ENCODE measurements around the gene PMM2.

The PMM2 gene

DNA sequence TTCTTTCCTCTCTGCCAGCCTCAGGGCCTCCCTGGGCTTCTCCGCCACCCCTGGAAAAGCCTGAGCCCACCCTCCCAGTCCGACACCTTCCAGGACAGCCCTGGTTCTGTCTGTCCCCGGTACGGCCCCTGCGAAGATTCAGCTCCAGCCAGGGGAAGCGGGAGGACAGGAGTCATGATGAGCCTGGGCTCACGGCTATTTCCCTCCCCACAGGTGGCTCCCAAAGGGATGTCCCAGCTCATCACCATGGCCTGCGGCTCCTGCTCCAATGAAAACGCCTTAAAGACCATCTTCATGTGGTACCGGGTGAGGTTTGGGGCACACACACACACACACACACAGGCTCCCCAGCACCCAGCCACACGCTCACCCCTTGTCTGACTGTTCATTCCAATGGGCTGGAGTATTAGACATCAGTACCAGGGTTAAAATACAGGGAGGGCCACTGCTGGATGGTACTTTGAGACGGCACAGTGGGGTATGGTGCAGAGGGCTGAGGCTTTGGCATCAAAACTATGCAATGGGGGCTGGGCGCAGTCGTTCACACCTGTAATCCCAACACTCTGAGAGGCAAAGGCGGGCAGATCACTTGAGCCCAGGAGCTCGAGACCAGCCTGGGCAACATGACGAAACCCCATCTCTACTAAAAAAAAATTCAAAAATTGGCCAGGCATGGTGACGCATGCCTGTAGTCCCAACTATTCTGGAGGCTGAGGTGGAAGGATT is 33.0 kb upstream of the PMM2 start:
- no peak overlapping the region for H2AFZ ChIP-seq (ENCODE audit: insufficient read depth, low read length, poor library complexity)
- no peak overlapping the region for H2BK120ac ChIP-seq (ENCODE audit: insufficient read depth, low read length, poor library complexity)
- H3K14ac ChIP-seq (ENCODE audit: low read length) = no peak overlapping the region
- H3K4me2 ChIP-seq (ENCODE audit: low read length) = no peak overlapping the region
- no peak overlapping the region for H2AK5ac ChIP-seq (ENCODE audit: low read length)
- no peaks in the 10 kb centered on the region for H3K79me1 ChIP-seq (ENCODE audit: low read length)
- no peak overlapping the region for H2BK12ac ChIP-seq (ENCODE audit: low read length)
- no peak overlapping the region for H4K12ac ChIP-seq (ENCODE audit: low read depth, low read length)
- no peaks in the 10 kb centered on the region for H3K4me1 ChIP-seq (ENCODE audit: control insufficient read depth in 1 of 2, insufficient read depth in 2 of 2, low read length in 2 of 2)
- no peak overlapping the region for H3K18ac ChIP-seq (ENCODE audit: low read length)
- H3K4me3 ChIP-seq (ENCODE audit: low read depth, low read length) = no peak overlapping the region
- no CpG with 5 or more reads among the region's 18 CpGs for WGBS (ENCODE audit: extremely low coverage, insufficient coverage, insufficient read length)
- H3K27ac ChIP-seq (ENCODE audit: low read depth, low read length) = no peak overlapping the region
- no peak for DNase-seq
- H3K36me3 ChIP-seq (ENCODE audit: control insufficient read depth in 1 of 2, insufficient read depth in 2 of 2, low read length in 2 of 2) = no peaks in the 10 kb centered on the region
- no peaks in the 10 kb centered on the region for H3K27me3 ChIP-seq (ENCODE audit: insufficient read depth, low read length)
- H3K4ac ChIP-seq (ENCODE audit: low read depth, low read length) = no peak overlapping the region
- H3K9ac ChIP-seq (ENCODE audit: low read length) = no peak overlapping the region
- no peak overlapping the region for H3K23ac ChIP-seq (ENCODE audit: low read length)
- no peak overlapping the region for H4K91ac ChIP-seq (ENCODE audit: low read depth, low read length)
- no peaks in the 10 kb centered on the region for H3K79me2 ChIP-seq (ENCODE audit: control insufficient read depth, insufficient read depth, low read length, poor library complexity)
- H3K9me3 ChIP-seq (ENCODE audit: insufficient read depth, low read depth, low read length) = peaks cover 4% of the 10 kb centered on the region
- H2BK5ac ChIP-seq (ENCODE audit: low read depth, low read length, poor library complexity) = no peak overlapping the region
- H4K8ac ChIP-seq (ENCODE audit: low read depth, low read length) = no peak overlapping the region

DNA sequence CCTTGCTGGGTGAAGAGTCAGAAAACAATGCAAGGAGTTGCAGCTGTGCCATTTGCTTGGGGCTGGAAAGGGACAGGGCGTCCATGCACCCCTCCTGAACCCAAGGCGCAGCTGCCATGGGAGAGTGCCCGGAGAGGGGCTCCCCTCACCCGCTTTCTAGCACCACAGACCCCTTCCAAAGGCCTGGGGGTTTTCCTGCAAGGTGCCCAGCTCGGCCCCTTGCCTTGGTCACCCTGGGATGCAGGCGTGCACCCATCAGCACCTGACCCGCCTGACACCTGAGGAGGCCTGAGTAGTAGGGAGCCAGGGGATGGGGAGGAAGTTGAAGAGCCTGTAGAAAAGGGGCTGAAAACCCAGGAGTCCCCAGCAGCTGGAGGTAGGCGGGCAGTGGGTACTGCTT is 30.5 kb upstream of the PMM2 start:
- no peaks in the 10 kb centered on the region for H3K36me3 ChIP-seq (ENCODE audit: control insufficient read depth in 1 of 2, insufficient read depth in 2 of 2, low read length in 2 of 2)
- no peak overlapping the region for H4K8ac ChIP-seq (ENCODE audit: low read depth, low read length)
- H3K14ac ChIP-seq (ENCODE audit: low read length) = no peak overlapping the region
- H3K23ac ChIP-seq (ENCODE audit: low read length) = no peak overlapping the region
- no peak overlapping the region for H3K9ac ChIP-seq (ENCODE audit: low read length)
- no peaks in the 10 kb centered on the region for H3K79me2 ChIP-seq (ENCODE audit: control insufficient read depth, insufficient read depth, low read length, poor library complexity)
- H3K18ac ChIP-seq (ENCODE audit: low read length) = no peak overlapping the region
- no peaks in the 10 kb centered on the region for H3K4me1 ChIP-seq (ENCODE audit: control insufficient read depth in 1 of 2, insufficient read depth in 2 of 2, low read length in 2 of 2)
- H2BK5ac ChIP-seq (ENCODE audit: low read depth, low read length, poor library complexity) = no peak overlapping the region
- WGBS (ENCODE audit: extremely low coverage, insufficient coverage, insufficient read length) = no CpG with 5 or more reads among the region's 8 CpGs
- no peak overlapping the region for H4K91ac ChIP-seq (ENCODE audit: low read depth, low read length)
- H3K79me1 ChIP-seq (ENCODE audit: low read length) = no peaks in the 10 kb centered on the region
- H2BK12ac ChIP-seq (ENCODE audit: low read length) = no peak overlapping the region
- H3K9me3 ChIP-seq (ENCODE audit: insufficient read depth, low read depth, low read length) = peaks cover 2% of the 10 kb centered on the region
- no peak overlapping the region for H2AFZ ChIP-seq (ENCODE audit: insufficient read depth, low read length, poor library complexity)
- no peak overlapping the region for H3K27ac ChIP-seq (ENCODE audit: low read depth, low read length)
- H3K27me3 ChIP-seq (ENCODE audit: insufficient read depth, low read length) = no peaks in the 10 kb centered on the region
- no peak overlapping the region for H2BK120ac ChIP-seq (ENCODE audit: insufficient read depth, low read length, poor library complexity)
- no peak for DNase-seq
- no peak overlapping the region for H3K4me2 ChIP-seq (ENCODE audit: low read length)
- H3K4ac ChIP-seq (ENCODE audit: low read depth, low read length) = no peak overlapping the region
- H2AK5ac ChIP-seq (ENCODE audit: low read length) = no peak overlapping the region
- no peak overlapping the region for H4K12ac ChIP-seq (ENCODE audit: low read depth, low read length)
- H3K4me3 ChIP-seq (ENCODE audit: low read depth, low read length) = no peak overlapping the region

- Histone ChIP-seq H2AK5ac (ENCODE audit: low read length) (no peak overlapping the region), H3K9me3 (ENCODE audit: insufficient read depth, low read depth, low read length) (peaks cover 1% of the 10 kb centered on the region), H4K12ac (ENCODE audit: low read depth, low read length) (no peak overlapping the region), H2AFZ (ENCODE audit: insufficient read depth, low read length, poor library complexity) (no peak overlapping the region), H4K91ac (ENCODE audit: low read depth, low read length) (no peak overlapping the region), H2BK12ac (ENCODE audit: low read length) (no peak overlapping the region), H3K36me3 (ENCODE audit: control insufficient read depth in 1 of 2, insufficient read depth in 2 of 2, low read length in 2 of 2) (no peaks in the 10 kb centered on the region), H3K4me2 (ENCODE audit: low read length) (no peak overlapping the region), H3K27ac (ENCODE audit: low read depth, low read length) (no peak overlapping the region), H3K9ac (ENCODE audit: low read length) (no peak overlapping the region), H3K4me1 (ENCODE audit: control insufficient read depth in 1 of 2, insufficient read depth in 2 of 2, low read length in 2 of 2) (no peaks in the 10 kb centered on the region), H3K4ac (ENCODE audit: low read depth, low read length) (no peak overlapping the region), H4K8ac (ENCODE audit: low read depth, low read length) (no peak overlapping the region), H2BK5ac (ENCODE audit: low read depth, low read length, poor library complexity) (no peak overlapping the region), H3K27me3 (ENCODE audit: insufficient read depth, low read length) (no peaks in the 10 kb centered on the region), H2BK120ac (ENCODE audit: insufficient read depth, low read length, poor library complexity) (no peak overlapping the region), H3K4me3 (ENCODE audit: low read depth, low read length) (no peak overlapping the region), H3K14ac (ENCODE audit: low read length) (no peak overlapping the region), H3K79me1 (ENCODE audit: low read length) (no peaks in the 10 kb centered on the region), H3K18ac (ENCODE audit: low read length) (no peak overlapping the region), H3K23ac (ENCODE audit: low read length) (no peak overlapping the region), H3K79me2 (ENCODE audit: control insufficient read depth, insufficient read depth, low read length, poor library complexity) (no peaks in the 10 kb centered on the region)
- WGBS (ENCODE audit: extremely low coverage, insufficient coverage, insufficient read length) = no CpG with 5 or more reads among the region's 12 CpGs
- DNase-seq = no peak
Measured at GRCh38 chr16:8768283-8768682, 29.4 kb upstream of the PMM2 start.

DNA sequence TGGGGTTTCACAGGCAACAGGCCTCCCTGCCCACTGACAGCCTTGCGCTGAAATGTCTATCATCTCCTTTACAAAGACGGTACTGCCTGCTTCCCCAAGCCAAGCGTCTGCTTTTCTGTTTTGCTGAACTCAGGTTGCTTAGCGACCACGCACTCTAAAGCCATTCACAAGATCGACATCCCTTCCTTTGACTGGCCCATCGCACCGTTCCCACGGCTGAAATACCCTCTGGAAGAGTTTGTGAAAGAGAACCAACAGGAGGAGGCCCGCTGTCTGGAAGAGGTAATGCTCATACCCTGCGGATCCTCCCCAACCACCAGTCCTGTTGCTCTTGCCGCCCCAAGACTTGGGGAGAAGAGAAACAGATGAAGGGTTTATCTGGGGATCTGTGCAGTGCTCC is 28.9 kb upstream of the PMM2 start:
- Histone ChIP-seq H3K79me2 (ENCODE audit: control insufficient read depth, insufficient read depth, low read length, poor library complexity) (no peaks in the 10 kb centered on the region), H3K4ac (ENCODE audit: low read depth, low read length) (no peak overlapping the region), H3K4me3 (ENCODE audit: low read depth, low read length) (no peak overlapping the region), H3K9me3 (ENCODE audit: insufficient read depth, low read depth, low read length) (peaks cover 1% of the 10 kb centered on the region), H3K23ac (ENCODE audit: low read length) (no peak overlapping the region), H3K36me3 (ENCODE audit: control insufficient read depth in 1 of 2, insufficient read depth in 2 of 2, low read length in 2 of 2) (no peaks in the 10 kb centered on the region), H3K79me1 (ENCODE audit: low read length) (no peaks in the 10 kb centered on the region), H4K91ac (ENCODE audit: low read depth, low read length) (no peak overlapping the region), H3K14ac (ENCODE audit: low read length) (no peak overlapping the region), H2BK120ac (ENCODE audit: insufficient read depth, low read length, poor library complexity) (no peak overlapping the region), H3K9ac (ENCODE audit: low read length) (peak overlapping the region; percentile 39), H2BK12ac (ENCODE audit: low read length) (no peak overlapping the region), H3K4me1 (ENCODE audit: control insufficient read depth in 1 of 2, insufficient read depth in 2 of 2, low read length in 2 of 2) (no peaks in the 10 kb centered on the region), H2BK5ac (ENCODE audit: low read depth, low read length, poor library complexity) (no peak overlapping the region), H3K4me2 (ENCODE audit: low read length) (no peak overlapping the region), H2AK5ac (ENCODE audit: low read length) (no peak overlapping the region), H4K12ac (ENCODE audit: low read depth, low read length) (no peak overlapping the region), H3K18ac (ENCODE audit: low read length) (no peak overlapping the region), H3K27me3 (ENCODE audit: insufficient read depth, low read length) (no peaks in the 10 kb centered on the region), H4K8ac (ENCODE audit: low read depth, low read length) (no peak overlapping the region), H2AFZ (ENCODE audit: insufficient read depth, low read length, poor library complexity) (no peak overlapping the region), H3K27ac (ENCODE audit: low read depth, low read length) (no peak overlapping the region)
- DNase-seq = no peak
- WGBS (ENCODE audit: extremely low coverage, insufficient coverage, insufficient read length) = no CpG with 5 or more reads among the region's 12 CpGs
